HG03039 (cell line): Measurements from ENCODE around the gene PDE3A.
"Not testable (repeated sequence)": the region's sequence is repeated elsewhere in the genome, so short reads cannot be mapped to it uniquely, and the experiment has no call there.

Experiments
- ATAC-seq: cut with Tn5 transposase; IDR thresholded peaks from one replicate; pipeline ENCODE4 v1.9.1; 2021; ENCODE audit warnings: mild to moderate bottlenecking, moderate library complexity; ENCODE audit not compliant: unreplicated experiment

The PDE3A gene

GRCh38 chr12:20372326-20373096 is 4.2 kb downstream of the PDE3A start:
- ATAC-seq: no peak

DNA sequence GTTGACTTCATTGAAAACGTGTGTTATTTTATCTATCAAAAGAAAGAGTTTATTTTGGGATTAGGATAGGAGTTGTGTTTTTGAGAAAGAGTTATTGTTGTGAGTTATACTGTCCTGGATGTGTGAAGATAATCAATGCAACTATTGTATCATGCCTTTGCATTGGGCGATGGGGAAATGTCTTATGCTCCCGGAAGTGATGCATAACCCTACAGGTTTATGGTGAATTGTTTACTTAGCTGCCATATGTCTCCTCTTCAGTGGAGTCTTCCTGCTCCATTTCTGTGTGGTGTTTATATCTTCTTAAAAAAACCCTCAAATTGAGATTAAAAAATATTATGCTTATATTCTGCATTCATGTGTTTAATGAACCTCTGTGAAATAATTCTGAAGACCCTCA is 6.5 kb downstream of the PDE3A start:
- no peak for ATAC-seq

DNA sequence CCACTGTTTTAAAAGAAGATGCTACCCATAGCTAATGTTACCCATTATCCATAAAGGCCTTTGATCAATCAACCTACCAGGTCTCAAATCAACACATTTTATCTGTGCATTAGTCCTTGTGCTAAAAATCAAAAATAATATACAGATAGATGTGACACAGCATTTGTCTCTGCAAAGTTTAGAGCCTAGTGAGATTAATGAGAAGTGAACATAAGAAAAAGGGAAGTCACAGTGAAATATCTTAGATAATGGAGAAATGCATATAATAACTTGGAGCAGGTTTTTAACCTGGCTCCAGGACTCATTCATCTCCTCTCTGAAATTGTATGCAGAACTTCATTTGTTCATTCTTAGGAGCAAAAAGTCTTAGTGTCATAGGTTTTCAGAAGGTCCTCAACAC is 7.2 kb downstream of the PDE3A start:
- no peak for ATAC-seq

GRCh38 chr12:20376984-20377383 is 8.6 kb downstream of the PDE3A start:
- ATAC-seq: no peak

GRCh38 chr12:20377750-20378149 is 9.4 kb downstream of the PDE3A start:
- no peak for ATAC-seq

DNA sequence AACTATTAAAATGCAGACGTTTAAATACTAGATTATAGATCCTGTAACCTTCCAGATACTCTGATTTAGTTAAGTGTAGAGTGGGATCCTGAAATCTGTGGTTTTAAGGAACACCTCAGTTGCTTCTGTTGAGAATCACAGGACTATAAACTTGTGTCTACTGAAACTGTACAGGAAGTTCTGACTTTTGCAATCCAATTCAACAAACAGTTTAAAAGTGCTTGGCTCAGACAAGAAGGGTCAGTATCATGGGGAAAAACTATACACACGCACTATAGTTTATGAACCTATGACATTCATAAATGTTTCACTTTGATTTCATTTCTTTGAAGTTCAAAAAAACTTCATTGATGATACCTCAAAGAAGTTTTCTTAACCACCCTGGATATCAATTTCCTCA is 13.8 kb downstream of the PDE3A start:
- ATAC-seq: no peak

DNA sequence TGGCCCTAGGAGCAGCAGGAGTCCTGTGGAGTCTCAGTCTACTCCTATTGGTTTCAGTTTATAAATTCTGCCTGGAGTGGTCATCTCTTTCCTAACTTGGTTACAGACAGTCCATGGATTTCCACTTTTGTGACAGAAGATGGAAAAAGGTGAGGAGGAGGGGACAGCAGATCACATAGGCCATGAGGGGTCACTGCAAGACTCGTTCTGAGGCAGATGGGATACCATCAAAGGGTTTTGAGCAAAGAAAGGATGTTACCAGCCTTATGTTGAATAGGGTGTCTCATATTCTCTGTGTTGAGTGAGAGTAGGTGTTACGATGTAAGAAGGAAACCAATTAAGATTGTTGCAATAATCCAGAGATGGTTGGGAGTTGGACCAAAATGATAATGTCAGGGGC is 15.3 kb downstream of the PDE3A start:
- ATAC-seq: no peak

DNA sequence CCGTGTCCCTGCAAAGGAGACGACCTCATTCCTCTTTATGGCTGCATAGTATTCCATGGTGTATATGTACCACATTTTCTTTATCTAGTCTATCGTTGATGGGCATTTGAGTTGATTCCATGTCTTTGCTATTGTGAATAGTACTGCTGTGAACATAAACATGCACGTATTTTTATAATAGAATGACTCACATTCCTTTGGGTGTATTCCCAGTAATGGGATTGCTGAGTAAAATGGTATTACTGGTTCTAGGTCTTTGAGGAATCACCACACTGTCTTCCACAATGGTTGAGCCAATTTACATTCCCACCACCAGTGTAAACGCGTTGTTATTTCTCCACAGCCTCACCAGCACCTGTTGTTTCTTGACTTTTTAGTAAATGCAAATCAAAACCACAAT is 16.5 kb downstream of the PDE3A start:
- not testable (repeated sequence) for ATAC-seq

GRCh38 chr12:20390846-20391245 is 22.5 kb downstream of the PDE3A start:
- ATAC-seq: no peak

DNA sequence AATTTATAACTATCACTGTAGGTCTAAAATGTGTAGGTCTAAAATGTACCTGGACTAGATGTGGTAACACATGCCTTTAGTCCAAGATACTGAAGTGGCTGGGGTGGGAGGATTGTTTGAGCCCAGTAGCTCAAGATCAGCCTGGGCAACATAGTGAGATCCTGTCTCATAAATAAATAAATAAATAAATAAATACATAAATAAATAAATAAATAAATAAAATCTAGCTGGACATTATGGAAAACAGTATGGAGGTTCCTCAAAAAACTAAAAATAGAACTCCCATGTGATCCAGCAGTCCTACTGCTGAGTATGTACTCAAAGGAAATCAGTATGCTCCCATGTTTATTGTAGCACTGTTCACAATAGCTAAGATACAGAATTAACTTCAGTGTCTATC is 24.0 kb downstream of the PDE3A start:
- ATAC-seq: no peak

DNA sequence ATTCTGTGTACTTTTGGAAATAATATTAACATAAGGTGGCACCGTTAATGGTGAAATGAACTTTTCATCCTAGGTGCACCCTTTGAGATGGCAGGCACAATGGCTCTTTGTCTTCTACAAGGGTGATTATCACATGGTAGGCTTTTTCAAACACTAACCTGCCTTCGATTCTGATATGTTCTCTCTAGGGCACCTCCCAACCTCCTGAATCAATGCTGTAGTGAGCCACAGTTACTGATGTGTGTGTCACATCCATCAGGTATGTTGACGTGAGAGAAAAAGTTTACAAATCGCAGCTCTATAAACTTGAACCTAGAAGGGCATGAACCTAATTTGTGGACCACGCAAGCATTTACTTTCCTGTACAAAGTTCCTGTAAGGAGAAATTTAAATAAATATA is 25.4 kb downstream of the PDE3A start:
- no peak for ATAC-seq

DNA sequence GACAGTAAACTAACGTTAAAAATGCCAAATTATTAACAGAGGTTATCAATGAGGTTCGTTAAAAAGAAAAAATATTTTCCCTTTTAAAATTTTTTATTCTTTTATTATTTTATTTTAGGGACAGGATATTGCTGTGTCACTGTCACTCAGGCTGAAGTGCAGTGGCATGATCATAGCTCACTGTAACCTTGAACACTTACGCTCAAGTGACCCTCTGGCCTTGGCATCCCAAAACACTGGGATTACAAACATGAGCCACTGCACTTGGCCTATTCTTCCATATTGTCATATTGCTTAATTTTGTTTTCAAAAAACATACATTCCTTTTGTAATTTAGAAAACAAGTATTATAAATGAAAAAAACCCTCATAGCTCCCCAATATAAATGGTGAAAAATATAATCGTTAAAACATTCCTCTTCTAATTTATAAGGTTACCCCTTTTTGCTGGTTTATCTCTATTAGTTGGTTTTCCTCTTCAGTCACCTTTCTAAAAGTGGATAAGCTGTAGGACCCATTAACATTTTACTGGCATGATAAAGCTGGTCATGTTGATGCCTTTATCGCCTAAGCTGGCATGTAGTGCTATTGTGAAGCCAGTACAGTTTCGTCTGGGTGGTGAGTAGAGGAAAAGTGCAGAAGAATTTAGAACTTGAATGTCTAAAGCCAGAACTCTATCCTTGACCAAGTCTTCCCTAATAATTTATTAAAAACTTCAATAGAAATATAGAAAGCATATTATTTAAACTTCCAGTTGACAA is 27.6 kb downstream of the PDE3A start:
- ATAC-seq: no peak

GRCh38 chr12:20398686-20399085 is 30.3 kb downstream of the PDE3A start:
- ATAC-seq: no peak

GRCh38 chr12:20400003-20400402 is 31.7 kb downstream of the PDE3A start:
- no peak for ATAC-seq

- no peak for ATAC-seq
Measured at GRCh38 chr12:20403230-20403629, 34.9 kb downstream of the PDE3A start.

GRCh38 chr12:20404576-20405346 is 36.4 kb downstream of the PDE3A start:
- ATAC-seq: no peak

DNA sequence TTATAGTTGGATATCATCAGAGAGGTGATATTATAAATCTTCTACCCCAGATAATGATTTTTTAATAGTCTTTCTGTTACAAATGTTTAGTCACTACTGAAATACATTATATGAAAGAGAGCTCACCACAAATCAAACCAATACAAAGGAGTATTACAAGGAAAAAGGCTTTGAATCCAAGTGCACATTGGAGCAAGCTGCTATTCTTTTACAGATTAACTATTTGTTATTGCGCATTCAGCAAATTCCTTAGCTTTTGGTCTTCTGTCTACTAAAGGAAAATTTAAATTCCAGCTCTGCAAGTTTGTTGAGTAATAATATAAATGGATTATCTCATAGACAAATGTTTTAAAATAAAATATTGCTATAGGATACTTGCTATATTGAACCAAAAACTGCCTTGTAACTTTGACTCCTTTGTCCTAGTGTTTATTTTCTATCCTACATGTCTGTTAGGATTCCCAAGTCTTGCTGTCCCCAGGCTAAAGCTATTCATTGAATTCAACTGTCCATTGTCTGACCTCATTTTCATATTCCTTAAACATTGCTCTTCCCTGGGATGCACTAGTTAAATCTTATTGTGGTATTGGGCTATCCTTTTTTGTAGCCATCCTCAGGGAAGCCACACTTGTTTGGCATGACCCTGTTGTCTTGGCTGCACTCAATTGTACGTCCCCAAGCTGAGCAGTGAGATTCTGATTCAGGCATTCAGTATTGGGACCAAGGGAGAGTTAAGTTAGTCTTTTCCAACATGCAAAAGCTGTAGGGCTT is 41.5 kb downstream of the PDE3A start:
- no peak for ATAC-seq

DNA sequence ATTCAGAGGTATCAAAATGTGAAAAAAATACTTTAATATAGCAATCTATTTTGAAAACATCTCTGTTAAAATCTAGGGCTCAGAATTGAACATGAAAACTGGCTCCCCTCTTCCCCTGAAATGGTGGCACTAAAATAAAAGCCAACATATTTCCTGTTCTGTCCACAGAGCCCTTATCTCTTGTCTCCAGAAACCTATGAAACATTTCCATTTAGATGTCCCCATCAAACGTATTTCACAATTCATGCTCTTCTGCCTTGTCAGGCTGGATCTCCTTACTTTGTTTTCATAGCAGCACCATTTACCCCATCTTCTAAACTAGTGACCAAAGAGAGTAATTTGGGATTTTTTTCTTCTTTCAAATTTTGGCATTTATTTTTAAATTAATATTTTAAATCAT is 42.4 kb downstream of the PDE3A start:
- no peak for ATAC-seq

- ATAC-seq: no peak
Measured at GRCh38 chr12:20411345-20411744, 43.0 kb downstream of the PDE3A start.

DNA sequence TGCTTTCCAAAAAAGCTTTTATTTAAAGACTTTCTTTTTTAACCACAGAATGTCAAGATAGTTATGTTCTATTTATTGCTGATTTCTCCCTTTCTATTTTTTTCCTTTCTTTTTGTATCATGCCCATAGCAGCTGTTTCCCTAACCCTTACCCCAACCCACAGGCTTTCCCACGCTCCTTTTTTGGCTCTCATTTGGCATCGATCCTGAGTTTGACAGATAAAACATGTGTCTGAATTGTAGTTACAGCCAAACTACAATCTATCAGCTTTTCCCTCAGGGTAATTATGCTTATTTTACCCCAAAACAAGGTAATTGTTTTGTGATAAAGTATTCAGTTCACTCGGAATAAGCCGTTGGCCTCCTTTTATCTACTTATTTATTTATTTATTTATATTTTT is 46.7 kb downstream of the PDE3A start:
- ATAC-seq: no peak

DNA sequence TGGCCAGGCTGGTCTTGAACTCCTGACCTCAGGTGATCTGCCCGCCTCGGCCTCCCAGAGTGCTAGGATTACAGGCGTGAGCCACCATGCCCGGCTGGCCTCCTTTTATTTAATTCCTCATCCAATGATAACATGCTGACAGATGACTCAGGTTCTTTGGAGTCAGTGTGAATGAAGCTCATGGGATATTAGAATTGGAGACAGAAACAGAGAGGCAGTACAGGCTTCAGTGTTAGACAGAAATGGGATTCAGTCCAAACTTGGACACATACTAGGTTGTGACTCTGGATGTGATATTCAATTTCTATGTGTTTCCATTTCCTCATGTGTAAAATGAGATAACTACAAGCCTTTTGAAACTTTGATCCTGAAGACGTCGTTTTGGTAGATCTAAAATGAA is 47.3 kb downstream of the PDE3A start:
- no peak for ATAC-seq
